Kidney (tissue), 14 donors: Measurements from ENCODE around the gene ELK4. TPM values are rescaled to one million over a fixed set of nuclear protein-coding genes. Genes with fewer than 3 reads are reported as not detected.

Experiments
- DNase-seq, 5 donors: peaks; one replicate each; pipeline ENCODE4 v3.0.0-alpha.2; 2013 to 2020
- FAIRE-seq: peaks from 2 replicates; lab custom pipeline; 2012; peaks lifted over from hg19 to GRCh38; lab: Jason Lieb, UNC
- H3K27ac ChIP-seq, 2 donors: one replicate each; pipeline ENCODE4 v1.7.0; 2013; ENCODE audit warnings: low read depth in 2 of 2, low read length in 2 of 2, inconsistent platforms in 1 of 2
- H3K27me3 ChIP-seq: one replicate; pipeline ENCODE4 v1.7.1; 2013; ENCODE audit warnings: low read length, inconsistent platforms; ENCODE audit not compliant: control insufficient read depth, insufficient read depth
- H3K36me3 ChIP-seq, 3 donors: one replicate each; pipeline versions ENCODE4 v1.7.0 to v1.7.1; 2013; ENCODE audit warnings: low read length in 3 of 3, control low read depth in 1 of 3, inconsistent platforms in 1 of 3; ENCODE audit not compliant: insufficient read depth in 3 of 3, control insufficient read depth in 2 of 3
- H3K4me1 ChIP-seq, 3 donors: one replicate each; pipeline versions ENCODE4 v1.7.0 to v1.7.1; 2013; ENCODE audit warnings: low read length in 3 of 3, inconsistent platforms in 1 of 3, low read depth in 1 of 3; ENCODE audit not compliant: control insufficient read depth in 2 of 3, insufficient read depth in 2 of 3
- H3K4me3 ChIP-seq, 3 donors: one replicate each; pipeline versions ENCODE4 v1.7.0 to v1.8.1; 2013; ENCODE audit warnings: low read length in 3 of 3, control low read depth in 1 of 3, inconsistent platforms in 1 of 3
- H3K9ac ChIP-seq, 3 donors: one replicate each; pipeline versions ENCODE4 v1.7.0 to v1.7.1; 2013; ENCODE audit warnings: low read length in 3 of 3, control low read depth in 1 of 3, inconsistent platforms in 1 of 3
- H3K9me3 ChIP-seq, 3 donors: one replicate each; pipeline versions ENCODE4 v1.7.0 to v1.7.1; 2013; ENCODE audit warnings: low read length in 3 of 3, control low read depth in 1 of 3, inconsistent platforms in 1 of 3; ENCODE audit not compliant: control insufficient read depth in 2 of 3, insufficient read depth in 1 of 3
- intact Hi-C: fragments of 100-400 bp; cut with DNase I; formaldehyde crosslinking; loops from one replicate; pipeline ENCODE4 v1.11.1; 2022
- polyA plus RNA-seq: library from polyadenylated mRNA; stranded (reverse); fragments of 350-450 nt; fragmentation: Illumina TruSeq; extraction: RNeasy Lipid Tissue Mini Kit (QIAGEN cat#74804); gene quantifications from one replicate; pipeline ENCODE4 v1.2.3, GENCODE V29; 2014; ENCODE audit warnings: low read depth, low replicate concordance; ENCODE audit not compliant: insufficient read depth
- total RNA-seq: library from RNA; stranded (reverse); fragmentation: NEBNext Ultra II Directional; extraction: Animal tissue kit (Norgen Biotek cat#: 25700); gene quantifications from one replicate; pipeline ENCODE4 v1.2.1, GENCODE V29; 2021
- TF ChIP-seq, protein P1 (sequence below): IDR thresholded peaks from 3 replicates; pipeline ENCODE4 v1.5.1; 2012; ENCODE audit warnings: mild to moderate bottlenecking, moderate library complexity, borderline replicate concordance; ENCODE audit not compliant: insufficient read depth; ENCODE audit errors: extremely low read depth
- donor health status: control.
- donor health status: control.
- donor health status: control.
- donor health status: control.
- donor health status: control.
- donor health status: DM: yes; HTN: yes; CAD: no.
- donor health status: Normal renal cell carcinoma (clear cell type).

Gene ELK4
- total and polyA plus RNA-seq, 2 donors from 2014 or later, result 4.2 to 87.3 TPM

DNA sequence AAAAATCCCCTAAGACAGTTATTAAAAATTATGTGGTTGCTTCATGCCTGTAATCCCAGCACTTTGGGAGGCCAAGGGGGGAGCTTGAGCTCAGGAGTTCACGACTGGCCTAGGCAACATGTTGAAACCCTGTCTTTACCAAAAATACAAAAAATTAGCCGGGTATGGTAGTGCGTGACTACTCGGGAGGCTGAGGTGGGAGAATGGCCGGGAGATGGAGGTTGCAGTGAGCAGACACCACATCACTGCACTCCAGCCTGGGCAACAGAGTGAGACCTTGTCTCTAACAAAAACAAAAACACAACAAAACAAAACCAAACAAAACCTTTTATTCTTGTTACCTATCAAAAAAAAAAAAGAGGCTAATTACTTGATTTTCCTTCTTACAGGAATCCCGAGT lies 2.1 kb downstream of the ELK4 start:
- FAIRE-seq (no peak), DNase-seq (peak in 1 of 5 donors; percentile 36)
- H3K36me3 ChIP-seq, result no peaks in the 10 kb centered on the region
- no peaks in the 10 kb centered on the region for H3K27me3 ChIP-seq
- intact Hi-C loops, result no loop called here
- H3K27ac ChIP-seq, result no peak overlapping the region
- no peak overlapping the region for H3K9ac ChIP-seq
- H3K4me3 ChIP-seq, result peak overlapping the region in 1 of 3 donors; percentile 86
- H3K9me3 ChIP-seq, result no peaks in the 10 kb centered on the region
- TF ChIP-seq, protein P1, sequence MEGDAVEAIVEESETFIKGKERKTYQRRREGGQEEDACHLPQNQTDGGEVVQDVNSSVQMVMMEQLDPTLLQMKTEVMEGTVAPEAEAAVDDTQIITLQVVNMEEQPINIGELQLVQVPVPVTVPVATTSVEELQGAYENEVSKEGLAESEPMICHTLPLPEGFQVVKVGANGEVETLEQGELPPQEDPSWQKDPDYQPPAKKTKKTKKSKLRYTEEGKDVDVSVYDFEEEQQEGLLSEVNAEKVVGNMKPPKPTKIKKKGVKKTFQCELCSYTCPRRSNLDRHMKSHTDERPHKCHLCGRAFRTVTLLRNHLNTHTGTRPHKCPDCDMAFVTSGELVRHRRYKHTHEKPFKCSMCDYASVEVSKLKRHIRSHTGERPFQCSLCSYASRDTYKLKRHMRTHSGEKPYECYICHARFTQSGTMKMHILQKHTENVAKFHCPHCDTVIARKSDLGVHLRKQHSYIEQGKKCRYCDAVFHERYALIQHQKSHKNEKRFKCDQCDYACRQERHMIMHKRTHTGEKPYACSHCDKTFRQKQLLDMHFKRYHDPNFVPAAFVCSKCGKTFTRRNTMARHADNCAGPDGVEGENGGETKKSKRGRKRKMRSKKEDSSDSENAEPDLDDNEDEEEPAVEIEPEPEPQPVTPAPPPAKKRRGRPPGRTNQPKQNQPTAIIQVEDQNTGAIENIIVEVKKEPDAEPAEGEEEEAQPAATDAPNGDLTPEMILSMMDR, result no peak
- H3K4me1 ChIP-seq, result peaks cover 6 to 11% (median 10%) of the 10 kb centered on the region in 3 donors

DNA sequence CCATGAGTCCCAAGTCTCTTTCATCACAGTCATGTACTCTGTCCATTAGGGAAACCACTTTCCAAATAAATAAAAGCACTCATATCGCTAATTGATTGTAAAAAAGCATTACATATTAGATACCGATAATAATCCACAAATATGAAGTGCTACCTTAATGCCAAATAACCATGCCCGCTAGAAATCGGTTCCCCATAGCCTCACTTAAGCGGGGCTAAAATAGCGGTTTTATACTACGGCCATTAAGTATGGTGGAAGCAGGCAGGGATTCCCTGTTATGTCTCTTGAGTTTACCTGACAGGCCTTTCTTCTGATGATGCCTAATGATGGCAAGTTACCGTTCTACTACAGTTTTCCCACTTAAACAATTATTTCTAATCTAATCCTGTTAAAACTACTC lies 3.9 kb downstream of the ELK4 start:
- H3K4me3 ChIP-seq, result no peak overlapping the region
- TF ChIP-seq, protein P1, result no peak
- no peaks in the 10 kb centered on the region for H3K36me3 ChIP-seq
- H3K27me3 ChIP-seq, result no peaks in the 10 kb centered on the region
- intact Hi-C loops, result no loop called here
- FAIRE-seq (no peak), DNase-seq (no peak)
- H3K9ac ChIP-seq, result no peak overlapping the region
- no peaks in the 10 kb centered on the region for H3K9me3 ChIP-seq
- H3K4me1 ChIP-seq, result peaks cover 5 to 11% (median 10%) of the 10 kb centered on the region in 3 donors
- no peak overlapping the region for H3K27ac ChIP-seq

DNA sequence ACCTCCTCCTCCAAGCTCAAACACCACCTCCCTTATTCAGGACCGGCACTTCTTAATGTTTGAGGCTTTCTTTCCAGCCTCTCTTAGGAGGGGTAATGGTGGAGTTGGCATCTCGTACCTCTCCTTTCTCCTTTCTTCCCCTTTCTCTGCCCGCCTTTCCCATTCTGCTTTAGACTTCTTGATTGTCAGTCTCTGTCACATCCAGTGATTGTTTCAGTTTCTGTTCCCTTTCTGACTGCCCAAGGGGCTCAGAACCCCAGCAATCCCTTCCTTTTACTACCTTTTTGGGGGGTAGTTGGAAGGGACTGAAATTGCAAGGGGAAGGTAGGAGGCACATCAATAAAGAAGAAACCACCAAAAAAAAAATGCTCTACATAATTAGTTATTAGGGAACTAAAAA lies 5.6 kb downstream of the ELK4 start:
- FAIRE-seq, result no peak

More for the DNA sequence above, 5.6 kb downstream of the ELK4 start:
- Histone ChIP-seq H3K27me3 (no peaks in the 10 kb centered on the region), H3K9me3 (no peaks in the 10 kb centered on the region), H3K4me3 (no peak overlapping the region), H3K4me1 (peaks cover 0 to 5% (median 4%) of the 10 kb centered on the region in 3 donors), H3K27ac (no peak overlapping the region), H3K9ac (no peak overlapping the region), H3K36me3 (peaks cover 0 to 3% (median 0%) of the 10 kb centered on the region in 3 donors)
- intact Hi-C loops, result no loop called here
- DNase-seq, result no peak
- TF ChIP-seq, protein P1, result no peak
